Measurements from ENCODE around the gene CHST8.

The CHST8 gene

DNA sequence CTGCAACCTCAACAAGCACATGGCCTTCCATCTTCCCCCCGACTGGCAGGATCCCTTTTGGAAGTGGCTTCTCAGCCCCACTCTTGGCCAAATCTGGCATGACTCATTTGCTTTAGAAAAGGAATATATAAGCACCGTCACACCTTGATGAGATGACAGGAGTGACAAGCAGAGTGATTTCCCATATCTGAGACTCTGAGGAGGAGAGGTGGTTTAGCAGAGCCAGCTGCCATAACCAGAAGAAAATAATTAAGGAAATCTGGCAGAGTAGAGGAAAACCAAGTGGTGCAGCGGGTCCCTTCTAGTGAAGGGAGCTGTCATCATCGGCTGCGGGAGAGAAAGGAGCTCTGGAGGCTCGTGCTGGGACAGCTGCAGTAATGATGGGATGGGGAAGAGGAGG is 147.5 kb downstream of the CHST8 start:
- DNase-seq (ENCODE audit: low spot score): no peak

DNA sequence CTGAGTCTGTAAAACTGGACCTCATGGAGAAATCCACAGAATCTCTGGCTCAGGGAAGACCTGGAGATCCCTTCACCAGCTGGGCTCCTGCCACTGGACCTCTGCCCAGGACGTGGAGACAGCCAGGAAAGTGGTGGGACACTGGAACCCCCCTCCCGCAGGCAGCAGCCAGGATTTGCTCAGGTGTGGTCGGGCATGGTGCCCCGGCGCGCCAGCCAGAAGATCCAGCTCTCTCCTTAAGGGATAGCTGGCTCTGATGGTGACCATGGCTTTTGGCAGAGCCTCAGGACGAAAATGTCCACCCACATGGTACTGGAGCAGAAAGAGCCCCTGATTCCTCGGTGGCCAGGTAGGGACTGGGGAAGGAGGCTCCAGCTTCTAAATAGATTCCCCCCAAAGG is 148.4 kb downstream of the CHST8 start:
- DNase-seq (ENCODE audit: low spot score): no peak

- DNase-seq (ENCODE audit: low spot score): peak; percentile 90
Observed at GRCh38 chr19:33771384-33772101, 149.8 kb downstream of the CHST8 start.

DNA sequence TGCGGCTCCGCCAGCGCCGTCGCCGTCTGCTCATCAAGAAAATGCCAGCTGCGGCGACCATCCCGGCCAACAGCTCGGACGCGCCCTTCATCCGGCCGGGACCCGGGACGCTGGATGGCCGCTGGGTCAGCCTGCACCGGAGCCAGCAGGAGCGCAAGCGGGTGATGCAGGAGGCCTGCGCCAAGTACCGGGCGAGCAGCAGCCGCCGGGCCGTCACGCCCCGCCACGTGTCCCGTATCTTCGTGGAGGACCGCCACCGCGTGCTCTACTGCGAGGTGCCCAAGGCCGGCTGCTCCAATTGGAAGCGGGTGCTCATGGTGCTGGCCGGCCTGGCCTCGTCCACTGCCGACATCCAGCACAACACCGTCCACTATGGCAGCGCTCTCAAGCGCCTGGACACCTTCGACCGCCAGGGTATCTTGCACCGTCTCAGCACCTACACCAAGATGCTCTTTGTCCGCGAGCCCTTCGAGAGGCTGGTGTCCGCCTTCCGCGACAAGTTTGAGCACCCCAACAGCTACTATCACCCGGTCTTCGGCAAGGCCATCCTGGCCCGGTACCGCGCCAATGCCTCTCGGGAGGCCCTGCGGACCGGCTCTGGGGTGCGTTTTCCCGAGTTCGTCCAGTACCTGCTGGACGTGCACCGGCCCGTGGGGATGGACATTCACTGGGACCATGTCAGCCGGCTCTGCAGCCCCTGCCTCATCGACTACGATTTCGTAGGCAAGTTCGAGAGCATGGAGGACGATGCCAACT is 150.5 kb downstream of the CHST8 start:
- DNase-seq (ENCODE audit: low spot score): no peak

DNA sequence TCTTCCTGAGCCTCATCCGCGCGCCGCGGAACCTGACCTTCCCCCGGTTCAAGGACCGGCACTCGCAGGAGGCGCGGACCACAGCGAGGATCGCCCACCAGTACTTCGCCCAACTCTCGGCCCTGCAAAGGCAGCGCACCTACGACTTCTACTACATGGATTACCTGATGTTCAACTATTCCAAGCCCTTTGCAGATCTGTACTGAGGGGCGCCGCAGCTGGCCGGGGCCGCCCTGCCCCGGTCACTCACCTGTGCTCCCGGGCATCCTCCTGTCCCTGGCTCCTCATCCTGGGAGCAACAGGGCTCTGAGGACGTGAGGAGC is 151.1 kb downstream of the CHST8 start:
- DNase-seq (ENCODE audit: low spot score): no peak

GRCh38 chr19:33773704-33774624 is 152.2 kb downstream of the CHST8 start:
- DNase-seq (ENCODE audit: low spot score): no peak

DNA sequence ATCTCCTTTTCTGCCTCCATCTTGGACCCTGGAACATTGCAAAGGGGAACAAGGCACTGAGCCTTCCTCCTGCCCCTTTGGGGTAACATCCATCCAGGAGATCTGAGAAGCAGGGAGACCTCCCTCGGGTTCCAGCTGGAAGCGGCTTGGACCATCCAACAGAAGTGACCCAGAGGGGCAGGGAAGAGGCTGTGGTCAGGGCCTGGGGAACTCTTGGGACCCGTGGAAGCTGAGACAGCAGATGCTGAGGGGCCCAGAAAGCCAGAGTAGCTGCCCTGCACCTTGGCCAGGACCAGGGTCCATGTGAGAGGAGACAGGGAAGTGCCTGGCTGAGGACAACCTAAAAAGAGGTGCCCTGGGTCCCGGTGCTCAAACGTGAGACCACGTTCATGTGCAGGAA is 153.0 kb downstream of the CHST8 start:
- no peak for DNase-seq (ENCODE audit: low spot score)

- DNase-seq (ENCODE audit: low spot score): no peak
Observed at GRCh38 chr19:33775731-33776487, 154.2 kb downstream of the CHST8 start.

DNA sequence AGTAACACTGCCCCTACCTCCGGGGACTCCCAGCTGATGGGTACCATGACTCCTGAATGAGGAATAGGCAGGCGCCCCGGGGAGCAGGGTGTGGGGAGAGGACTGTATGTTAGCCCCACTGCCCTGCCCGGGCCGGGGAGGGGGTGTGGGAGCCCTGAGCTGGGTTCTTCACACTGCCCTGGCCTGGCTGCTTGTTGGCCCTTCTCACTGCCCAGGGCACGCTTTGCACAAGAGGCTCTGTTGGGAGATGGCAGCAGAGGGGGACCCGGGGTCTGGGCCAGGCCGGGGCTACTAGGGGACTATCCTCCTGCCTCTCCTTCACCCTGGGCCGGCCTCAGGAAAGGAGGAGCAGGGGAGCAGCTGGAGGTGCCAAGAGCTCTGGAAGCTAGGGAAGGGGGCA is 155.6 kb downstream of the CHST8 start:
- DNase-seq (ENCODE audit: low spot score): no peak

GRCh38 chr19:33777753-33778088 is 156.0 kb downstream of the CHST8 start:
- no peak for DNase-seq (ENCODE audit: low spot score)

- peak; percentile 97 for DNase-seq (ENCODE audit: low spot score)
Observed at GRCh38 chr19:33778089-33778791, 156.5 kb downstream of the CHST8 start.

GRCh38 chr19:33779849-33780248 is 158.1 kb downstream of the CHST8 start:
- DNase-seq (ENCODE audit: low spot score): no peak

DNA sequence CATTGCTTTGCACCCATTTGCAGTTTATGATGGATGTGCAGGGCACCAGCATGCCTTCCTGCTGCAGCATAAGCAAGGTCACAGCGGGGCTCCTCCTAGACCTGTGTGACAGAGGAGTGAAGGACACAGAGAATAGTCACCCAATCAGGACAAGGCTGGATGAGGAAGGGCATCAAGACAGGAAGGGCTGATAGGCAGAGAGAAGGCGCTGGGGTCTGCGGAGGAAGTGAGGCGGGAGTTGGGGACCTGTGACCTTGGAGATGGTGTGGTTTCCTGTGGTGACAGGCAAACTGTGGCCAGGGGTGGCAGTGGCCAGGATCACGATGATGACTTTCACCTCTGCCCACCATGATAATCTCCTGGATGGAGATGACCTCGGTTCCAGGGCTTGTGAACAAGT is 158.5 kb downstream of the CHST8 start:
- no peak for DNase-seq (ENCODE audit: low spot score)

DNA sequence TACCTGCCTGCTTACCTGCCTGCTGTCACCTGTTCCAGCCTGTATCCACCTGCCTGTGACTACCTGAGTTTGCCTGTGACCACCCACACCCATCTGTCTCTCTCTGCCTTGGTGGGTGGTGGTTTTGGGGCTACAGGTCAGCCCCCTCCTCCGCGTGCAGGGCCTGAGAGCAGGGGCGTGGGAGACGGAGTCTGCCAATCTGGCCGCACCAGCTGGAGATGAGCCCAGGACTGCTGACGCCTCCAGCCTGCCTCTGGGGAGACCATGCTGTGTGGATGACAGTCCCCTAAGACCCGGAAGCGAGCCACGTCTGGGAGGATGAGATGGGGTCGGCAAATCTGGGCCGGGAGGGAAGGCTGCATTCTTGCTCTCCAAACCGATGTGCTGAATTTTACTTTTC is 159.0 kb downstream of the CHST8 start:
- DNase-seq (ENCODE audit: low spot score): peak; percentile 36

- DNase-seq (ENCODE audit: low spot score): no peak
Observed at GRCh38 chr19:33781415-33781935, 159.7 kb downstream of the CHST8 start.

DNA sequence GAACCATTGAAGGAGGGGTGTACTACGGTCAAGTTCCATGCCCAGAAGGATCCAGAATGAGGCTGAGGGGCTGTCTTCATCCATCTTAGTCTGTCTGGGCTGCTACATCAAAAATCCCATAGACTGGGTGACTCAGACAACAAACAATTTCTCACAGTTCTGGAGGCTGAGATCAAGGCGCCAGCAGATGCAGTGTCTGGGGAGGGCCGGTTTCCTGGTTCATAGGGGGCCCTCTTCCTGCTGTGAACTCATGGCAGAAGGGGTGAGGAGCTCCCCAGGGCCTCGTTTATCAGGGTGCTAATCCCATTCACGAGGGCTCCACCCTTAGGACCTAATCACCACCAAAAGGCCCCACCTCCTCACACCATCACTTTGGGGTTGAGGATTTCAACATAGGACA is 160.2 kb downstream of the CHST8 start:
- no peak for DNase-seq (ENCODE audit: low spot score)

DNA sequence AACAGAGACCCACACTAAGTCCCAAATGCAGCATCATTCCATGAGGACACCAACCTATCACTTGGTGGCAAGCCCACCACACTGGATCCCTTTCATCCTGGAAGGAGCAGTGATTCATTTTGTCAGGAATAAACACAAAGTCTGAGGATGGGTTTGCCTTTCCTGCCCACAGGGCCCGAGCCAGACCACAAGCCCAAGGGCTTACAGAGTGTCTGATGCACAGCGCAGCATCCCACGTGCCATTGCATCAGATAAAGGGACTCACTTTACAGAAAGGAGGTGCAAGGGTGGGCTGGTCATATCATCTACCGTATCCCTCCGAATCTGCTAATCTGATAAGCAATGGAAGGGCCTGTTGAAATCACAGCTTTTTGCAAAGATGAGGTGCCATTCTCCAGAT is 162.7 kb downstream of the CHST8 start:
- no peak for DNase-seq (ENCODE audit: low spot score)

- peak; percentile 35 for DNase-seq (ENCODE audit: low spot score)
Observed at GRCh38 chr19:33785795-33786194, 164.0 kb downstream of the CHST8 start.

DNA sequence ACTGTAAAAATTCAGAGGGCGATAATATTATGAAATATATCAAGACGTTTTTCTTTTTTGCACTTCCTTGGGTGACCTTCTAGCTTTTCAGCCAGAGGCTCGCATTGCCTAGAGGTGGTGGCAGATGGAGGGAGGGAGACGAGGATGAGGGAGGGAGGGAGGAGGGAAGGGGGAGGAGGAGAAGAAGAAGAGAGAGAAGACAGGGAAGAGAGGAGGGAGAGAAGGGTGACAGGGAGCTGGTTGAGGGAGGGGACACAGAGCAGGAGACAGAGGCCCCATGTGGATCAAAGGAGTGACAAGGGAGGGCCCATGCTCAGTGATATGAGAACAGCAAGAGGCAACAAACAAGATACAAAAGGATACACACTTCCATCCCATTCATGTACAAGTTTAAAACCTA is 166.9 kb downstream of the CHST8 start:
- no peak for DNase-seq (ENCODE audit: low spot score)

GRCh38 chr19:33789344-33789743 is 167.6 kb downstream of the CHST8 start:
- DNase-seq (ENCODE audit: low spot score): no peak

GRCh38 chr19:33794683-33795369 is 173.1 kb downstream of the CHST8 start:
- peak; percentile 30 for DNase-seq (ENCODE audit: low spot score)

Data from GM03348 (cell line).